ENCODE measurements around the gene NUP98. TPM values are rescaled to one million over a fixed set of nuclear protein-coding genes. Genes with fewer than 3 reads are reported as not detected.

Gene NUP98
- total RNA-seq, 1 experiment from 2014 or later = 98.4 TPM

DNA sequence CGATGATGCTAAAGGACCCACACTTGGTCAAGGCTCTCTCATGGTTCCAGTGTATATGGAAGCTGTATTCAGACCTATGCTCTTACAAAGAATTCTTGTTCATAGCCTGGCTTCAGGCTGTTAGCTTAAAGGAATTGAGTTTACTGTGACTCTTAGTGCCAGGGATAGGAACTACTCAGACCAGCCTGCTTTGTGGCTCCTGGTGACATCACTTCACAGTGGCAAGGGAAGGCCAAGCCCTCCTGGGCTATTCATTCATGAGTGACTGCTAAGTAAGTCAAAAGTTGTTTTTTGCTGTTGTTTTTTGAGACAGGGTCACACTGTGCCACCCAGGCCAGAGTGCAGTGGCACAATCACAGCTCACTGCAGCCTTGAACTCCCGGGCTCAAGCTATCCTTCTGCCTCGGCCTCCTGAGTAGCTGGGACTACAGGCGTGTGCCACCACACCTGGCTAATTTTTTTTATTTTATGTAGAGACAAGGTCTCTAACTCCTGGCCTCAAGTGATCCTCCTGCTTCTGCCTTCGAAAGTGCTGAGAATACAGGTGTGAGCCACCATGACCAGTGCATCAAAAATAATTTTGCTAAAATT, 165.2 kb downstream of the NUP98 start:
- TF ChIP-seq POLR2AphosphoS5 (IDR thresholded peaks at IDR 0.05; ENCODE audit: low read depth, low read length) (no peak), ZNF274 (IDR thresholded peaks at IDR 0.05; ENCODE audit: low read depth, low read length) (no peak), CBX3 (IDR thresholded peaks at IDR 0.05; ENCODE audit: low read depth) (no peak), TCF7L2 (IDR thresholded peaks at IDR 0.05; ENCODE audit: borderline replicate concordance, extremely low read depth, insufficient read depth, insufficient read length) (no peak), EZH2 (IDR thresholded peaks at IDR 0.05) (no peak), RAD21 (IDR thresholded peaks at IDR 0.05; ENCODE audit: low read depth) (no peak), CEBPB (IDR thresholded peaks at IDR 0.05; ENCODE audit: low read depth) (no peak), SP1 (IDR thresholded peaks at IDR 0.05; ENCODE audit: low read depth) (no peak), POLR2A (IDR thresholded peaks at IDR 0.05; ENCODE audit: borderline replicate concordance, extremely low read depth, insufficient read depth, insufficient read length) (no peak), FOSL1 (IDR thresholded peaks at IDR 0.05; ENCODE audit: low read depth) (no peak), SRF (IDR thresholded peaks at IDR 0.05; ENCODE audit: low read depth) (no peak), EGR1 (IDR thresholded peaks at IDR 0.05; ENCODE audit: low read depth) (no peak)
- TF ChIP-seq, protein P1, sequence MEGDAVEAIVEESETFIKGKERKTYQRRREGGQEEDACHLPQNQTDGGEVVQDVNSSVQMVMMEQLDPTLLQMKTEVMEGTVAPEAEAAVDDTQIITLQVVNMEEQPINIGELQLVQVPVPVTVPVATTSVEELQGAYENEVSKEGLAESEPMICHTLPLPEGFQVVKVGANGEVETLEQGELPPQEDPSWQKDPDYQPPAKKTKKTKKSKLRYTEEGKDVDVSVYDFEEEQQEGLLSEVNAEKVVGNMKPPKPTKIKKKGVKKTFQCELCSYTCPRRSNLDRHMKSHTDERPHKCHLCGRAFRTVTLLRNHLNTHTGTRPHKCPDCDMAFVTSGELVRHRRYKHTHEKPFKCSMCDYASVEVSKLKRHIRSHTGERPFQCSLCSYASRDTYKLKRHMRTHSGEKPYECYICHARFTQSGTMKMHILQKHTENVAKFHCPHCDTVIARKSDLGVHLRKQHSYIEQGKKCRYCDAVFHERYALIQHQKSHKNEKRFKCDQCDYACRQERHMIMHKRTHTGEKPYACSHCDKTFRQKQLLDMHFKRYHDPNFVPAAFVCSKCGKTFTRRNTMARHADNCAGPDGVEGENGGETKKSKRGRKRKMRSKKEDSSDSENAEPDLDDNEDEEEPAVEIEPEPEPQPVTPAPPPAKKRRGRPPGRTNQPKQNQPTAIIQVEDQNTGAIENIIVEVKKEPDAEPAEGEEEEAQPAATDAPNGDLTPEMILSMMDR (IDR thresholded peaks at IDR 0.05 in 2 of 3, conservative IDR thresholded peaks at IDR 0.05 in 1 of 3; ENCODE audit: borderline replicate concordance in 1 of 3, insufficient read depth in 1 of 3, low read depth in 2 of 3, low read length in 2 of 3) = no peak
- TF ChIP-seq, protein P2, sequence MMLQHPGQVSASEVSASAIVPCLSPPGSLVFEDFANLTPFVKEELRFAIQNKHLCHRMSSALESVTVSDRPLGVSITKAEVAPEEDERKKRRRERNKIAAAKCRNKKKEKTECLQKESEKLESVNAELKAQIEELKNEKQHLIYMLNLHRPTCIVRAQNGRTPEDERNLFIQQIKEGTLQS (IDR thresholded peaks at IDR 0.05) = no peak
- TF ChIP-seq, protein P3, sequence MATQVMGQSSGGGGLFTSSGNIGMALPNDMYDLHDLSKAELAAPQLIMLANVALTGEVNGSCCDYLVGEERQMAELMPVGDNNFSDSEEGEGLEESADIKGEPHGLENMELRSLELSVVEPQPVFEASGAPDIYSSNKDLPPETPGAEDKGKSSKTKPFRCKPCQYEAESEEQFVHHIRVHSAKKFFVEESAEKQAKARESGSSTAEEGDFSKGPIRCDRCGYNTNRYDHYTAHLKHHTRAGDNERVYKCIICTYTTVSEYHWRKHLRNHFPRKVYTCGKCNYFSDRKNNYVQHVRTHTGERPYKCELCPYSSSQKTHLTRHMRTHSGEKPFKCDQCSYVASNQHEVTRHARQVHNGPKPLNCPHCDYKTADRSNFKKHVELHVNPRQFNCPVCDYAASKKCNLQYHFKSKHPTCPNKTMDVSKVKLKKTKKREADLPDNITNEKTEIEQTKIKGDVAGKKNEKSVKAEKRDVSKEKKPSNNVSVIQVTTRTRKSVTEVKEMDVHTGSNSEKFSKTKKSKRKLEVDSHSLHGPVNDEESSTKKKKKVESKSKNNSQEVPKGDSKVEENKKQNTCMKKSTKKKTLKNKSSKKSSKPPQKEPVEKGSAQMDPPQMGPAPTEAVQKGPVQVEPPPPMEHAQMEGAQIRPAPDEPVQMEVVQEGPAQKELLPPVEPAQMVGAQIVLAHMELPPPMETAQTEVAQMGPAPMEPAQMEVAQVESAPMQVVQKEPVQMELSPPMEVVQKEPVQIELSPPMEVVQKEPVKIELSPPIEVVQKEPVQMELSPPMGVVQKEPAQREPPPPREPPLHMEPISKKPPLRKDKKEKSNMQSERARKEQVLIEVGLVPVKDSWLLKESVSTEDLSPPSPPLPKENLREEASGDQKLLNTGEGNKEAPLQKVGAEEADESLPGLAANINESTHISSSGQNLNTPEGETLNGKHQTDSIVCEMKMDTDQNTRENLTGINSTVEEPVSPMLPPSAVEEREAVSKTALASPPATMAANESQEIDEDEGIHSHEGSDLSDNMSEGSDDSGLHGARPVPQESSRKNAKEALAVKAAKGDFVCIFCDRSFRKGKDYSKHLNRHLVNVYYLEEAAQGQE (IDR thresholded peaks at IDR 0.05; ENCODE audit: low read depth) = no peak
- ChIA-PET CTCF (no interaction called here), POLR2A (no interaction called here), RAD21 (ENCODE audit: low non-redundant PET in 1 of 2, low total read pairs in 2 of 2, uncharacterized antibody in 2 of 2, unreplicated experiment in 2 of 2) (no interaction called here)
- H3K4me1 ChIP-seq (ENCODE audit: control insufficient read depth in 1 of 2, insufficient read depth in 2 of 2, low read length in 2 of 2) = no peaks in the 10 kb centered on the region
- no peak overlapping the region for H3K27ac ChIP-seq (ENCODE audit: low read depth, low read length)
- no peaks in the 10 kb centered on the region for H3K27me3 ChIP-seq (ENCODE audit: insufficient read depth, low read length)
- H3K9me3 ChIP-seq (ENCODE audit: control insufficient read depth in 1 of 2, insufficient read depth in 1 of 2, low read depth in 1 of 2, low read length in 2 of 2) = no peaks in the 10 kb centered on the region
- H3K79me2 ChIP-seq (ENCODE audit: insufficient read depth, low read length) = no peaks in the 10 kb centered on the region
- BruUV-seq (replicated peaks) = no TSS peak
- ATAC-seq = no peak
- H3K36me3 ChIP-seq (ENCODE audit: control insufficient read depth in 1 of 2, insufficient read depth in 2 of 2, low read length in 2 of 2) = no peaks in the 10 kb centered on the region
- H2AFZ ChIP-seq (ENCODE audit: low read depth, low read length, poor library complexity, severe bottlenecking) = no peak overlapping the region
- DNase-seq (ENCODE audit: low read depth, low spot score) = no peak
- H4K20me1 ChIP-seq (ENCODE audit: insufficient read depth) = no peaks in the 10 kb centered on the region
- H3K4me3 ChIP-seq (replicated peaks in 1 of 2; ENCODE audit: low read depth in 1 of 2, low read length in 2 of 2) = no peak overlapping the region
- intact Hi-C loops (cut with micrococcal nuclease) = no loop called here
- H3K9me2 ChIP-seq (ENCODE audit: insufficient read depth) = no peaks in the 10 kb centered on the region
- H3K9ac ChIP-seq (ENCODE audit: low read length) = no peak overlapping the region
- H3K4me2 ChIP-seq (ENCODE audit: low read length) = no peak overlapping the region

All from HCT116 (cell line).